ENCODE data around the gene LYPD4.
A peak's percentile ranks its signal among the peaks of the same experiment; 100 is the strongest.

DNA sequence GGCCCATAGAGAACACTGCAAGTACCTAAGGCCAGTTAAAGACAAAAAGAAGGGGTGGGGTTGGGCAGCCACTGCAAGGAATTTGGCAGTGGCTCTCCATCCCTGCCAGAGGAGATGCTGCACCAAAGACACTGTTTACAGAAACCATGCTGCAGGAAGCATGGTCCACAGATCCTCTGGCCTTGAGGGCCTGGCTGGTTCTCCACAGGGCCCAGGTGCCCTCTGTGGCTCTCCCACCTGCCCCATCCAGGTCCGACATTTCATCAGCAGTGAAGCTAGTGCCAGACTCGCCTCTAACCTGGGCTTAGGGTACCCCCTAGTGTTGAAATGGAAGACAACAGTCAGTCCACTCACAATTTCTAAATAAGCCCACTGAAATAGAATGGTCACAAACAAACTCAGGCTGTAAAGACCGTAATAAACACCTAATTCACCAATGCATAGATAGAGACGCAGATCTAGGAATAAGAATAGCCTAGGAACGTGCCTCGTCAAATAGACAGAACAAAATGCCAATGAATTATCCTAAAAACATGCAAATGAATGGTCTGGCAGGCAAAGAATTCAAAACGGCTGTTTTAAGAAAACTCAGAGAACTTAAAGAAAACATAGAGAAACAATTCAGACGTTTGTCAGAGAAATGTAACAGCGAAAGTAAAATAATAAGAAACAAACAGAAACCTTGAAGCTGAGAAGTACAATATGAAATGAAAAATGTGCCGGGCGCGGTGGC is 23.3 kb downstream of the LYPD4 start:
- TF ChIP-seq, protein P1, sequence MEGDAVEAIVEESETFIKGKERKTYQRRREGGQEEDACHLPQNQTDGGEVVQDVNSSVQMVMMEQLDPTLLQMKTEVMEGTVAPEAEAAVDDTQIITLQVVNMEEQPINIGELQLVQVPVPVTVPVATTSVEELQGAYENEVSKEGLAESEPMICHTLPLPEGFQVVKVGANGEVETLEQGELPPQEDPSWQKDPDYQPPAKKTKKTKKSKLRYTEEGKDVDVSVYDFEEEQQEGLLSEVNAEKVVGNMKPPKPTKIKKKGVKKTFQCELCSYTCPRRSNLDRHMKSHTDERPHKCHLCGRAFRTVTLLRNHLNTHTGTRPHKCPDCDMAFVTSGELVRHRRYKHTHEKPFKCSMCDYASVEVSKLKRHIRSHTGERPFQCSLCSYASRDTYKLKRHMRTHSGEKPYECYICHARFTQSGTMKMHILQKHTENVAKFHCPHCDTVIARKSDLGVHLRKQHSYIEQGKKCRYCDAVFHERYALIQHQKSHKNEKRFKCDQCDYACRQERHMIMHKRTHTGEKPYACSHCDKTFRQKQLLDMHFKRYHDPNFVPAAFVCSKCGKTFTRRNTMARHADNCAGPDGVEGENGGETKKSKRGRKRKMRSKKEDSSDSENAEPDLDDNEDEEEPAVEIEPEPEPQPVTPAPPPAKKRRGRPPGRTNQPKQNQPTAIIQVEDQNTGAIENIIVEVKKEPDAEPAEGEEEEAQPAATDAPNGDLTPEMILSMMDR (conservative IDR thresholded peaks at IDR 0.05): peak; percentile 63
- no peak for TF ChIP-seq ZFX (IDR thresholded peaks at IDR 0.05)
